GM19395 (cell line): ENCODE measurements around the gene ADRA1B.

Source experiments
- ATAC-seq: cut with Tn5 transposase; IDR thresholded peaks from one replicate; pipeline ENCODE4 v1.9.1; 2021; ENCODE audit warnings: mild to moderate bottlenecking, moderate library complexity; ENCODE audit not compliant: unreplicated experiment

The ADRA1B gene

GRCh38 chr5:159915904-159916840 lies at the start of gene ADRA1B:
TSS of gene ADRA1B (plus strand) at chr5:159916482. CDS start at chr5:159916906, 424 bp downstream.
- no peak for ATAC-seq

- no peak for ATAC-seq
Observed at GRCh38 chr5:159873680-159874079, 42.6 kb upstream of the ADRA1B start.

- no peak for ATAC-seq
Observed at GRCh38 chr5:159874263-159874662, 42.0 kb upstream of the ADRA1B start.

GRCh38 chr5:159877016-159877415 lies 39.3 kb upstream of the ADRA1B start:
- ATAC-seq: no peak

GRCh38 chr5:159877894-159878448 lies 38.3 kb upstream of the ADRA1B start:
- no peak for ATAC-seq

GRCh38 chr5:159878988-159879471 lies 37.3 kb upstream of the ADRA1B start:
- ATAC-seq: no peak

- no peak for ATAC-seq
Observed at GRCh38 chr5:159880676-159881075, 35.6 kb upstream of the ADRA1B start.

- no peak for ATAC-seq
Observed at GRCh38 chr5:159881967-159882366, 34.3 kb upstream of the ADRA1B start.

- no peak for ATAC-seq
Observed at GRCh38 chr5:159883522-159883950, 32.7 kb upstream of the ADRA1B start.

GRCh38 chr5:159884917-159885620 lies 31.2 kb upstream of the ADRA1B start:
- ATAC-seq: no peak

GRCh38 chr5:159886296-159886695 lies 30.0 kb upstream of the ADRA1B start:
- ATAC-seq: no peak

GRCh38 chr5:159887050-159887449 lies 29.2 kb upstream of the ADRA1B start:
- ATAC-seq: no peak

GRCh38 chr5:159888860-159889259 lies 27.4 kb upstream of the ADRA1B start:
- ATAC-seq: no peak

- ATAC-seq: no peak
Observed at GRCh38 chr5:159890141-159890540, 26.1 kb upstream of the ADRA1B start.

- no peak for ATAC-seq
Observed at GRCh38 chr5:159891371-159891770, 24.9 kb upstream of the ADRA1B start.

GRCh38 chr5:159893040-159893695 lies 23.1 kb upstream of the ADRA1B start:
- no peak for ATAC-seq

- ATAC-seq: no peak
Observed at GRCh38 chr5:159894149-159894720, 22.0 kb upstream of the ADRA1B start.

GRCh38 chr5:159897786-159898393 lies 18.4 kb upstream of the ADRA1B start:
- ATAC-seq: no peak

GRCh38 chr5:159899067-159900049 lies 16.9 kb upstream of the ADRA1B start:
- no peak for ATAC-seq
